Hepatocyte (in vitro differentiated cells): ENCODE measurements around the gene HCN2. TPM values are rescaled to one million over a fixed set of nuclear protein-coding genes. Genes with fewer than 3 reads are reported as not detected.

Source experiments
- DNase-seq: peaks from one replicate; pipeline ENCODE4 v3.0.0-alpha.2; 2016; ENCODE audit warnings: low spot score
- H2AFZ ChIP-seq: fragments of 200-600 bp; sonication (generic); 2 replicates; pipeline ENCODE4 v1.6.0; 2016; ENCODE audit warnings: antibody characterized with exemption, mild to moderate bottlenecking
- H3K27ac ChIP-seq: fragments of 200-600 bp; sonication (generic); 2 replicates; pipeline ENCODE4 v1.5.1; 2016; ENCODE audit warnings: mild to moderate bottlenecking
- H3K27me3 ChIP-seq: fragments of 200-600 bp; sonication (generic); 2 replicates; pipeline ENCODE4 v1.6.1; 2016
- H3K36me3 ChIP-seq: fragments of 200-600 bp; sonication (generic); replicated peaks from 2 replicates; pipeline ENCODE4 v1.5.1; 2016; ENCODE audit warnings: low read depth; ENCODE audit not compliant: insufficient read depth
- H3K4me1 ChIP-seq: fragments of 200-600 bp; sonication (generic); 2 replicates; pipeline ENCODE4 v1.5.1; 2016; ENCODE audit warnings: mild to moderate bottlenecking, moderate library complexity; ENCODE audit not compliant: insufficient read depth
- H3K4me2 ChIP-seq: fragments of 200-600 bp; sonication (generic); 2 replicates; pipeline ENCODE4 v1.6.0; 2016
- H3K4me3 ChIP-seq: fragments of 200-600 bp; sonication (generic); 2 replicates; pipeline ENCODE4 v1.5.1; 2016; ENCODE audit warnings: mild to moderate bottlenecking
- H3K79me2 ChIP-seq: fragments of 200-600 bp; sonication (generic); 2 replicates; pipeline ENCODE4 v1.6.0; 2017; ENCODE audit warnings: mild to moderate bottlenecking
- H3K9me2 ChIP-seq: fragments of 200-600 bp; sonication (generic); replicated peaks from 2 replicates; pipeline ENCODE4 v1.6.0; 2017; ENCODE audit warnings: mild to moderate bottlenecking; ENCODE audit not compliant: insufficient read depth
- H3K9me3 ChIP-seq: fragments of 200-600 bp; sonication (generic); 2 replicates; pipeline ENCODE4 v1.5.1; 2016; ENCODE audit warnings: low read depth, mild to moderate bottlenecking
- H4K20me1 ChIP-seq: fragments of 200-600 bp; sonication (generic); 2 replicates; pipeline ENCODE4 v1.6.0; 2016; ENCODE audit warnings: mild to moderate bottlenecking; ENCODE audit not compliant: insufficient read depth, poor library complexity, severe bottlenecking
- CTCF ChIP-seq: fragments of 200-600 bp; sonication (generic); IDR thresholded peaks from 2 replicates; pipeline ENCODE4 v1.5.1; 2016; ENCODE audit warnings: antibody characterized with exemption, mild to moderate bottlenecking; ENCODE audit not compliant: poor library complexity
- EZH2 ChIP-seq: fragments of 200-600 bp; sonication (generic); IDR thresholded peaks from 2 replicates; pipeline ENCODE4 v1.6.1; 2016; ENCODE audit warnings: antibody characterized with exemption, mild to moderate bottlenecking, borderline replicate concordance
- EZH2phosphoT487 ChIP-seq: fragments of 200-600 bp; sonication (generic); IDR thresholded peaks from one replicate; pipeline ENCODE4 v1.6.1; 2018; ENCODE audit warnings: antibody characterized with exemption, mild to moderate bottlenecking, low read depth, moderate library complexity; ENCODE audit not compliant: unreplicated experiment, severe bottlenecking
- WGBS: methylation state at CpG from one replicate; pipeline ENCODE4 v1.1.6; 2016; ENCODE audit warnings: low lambda C conversion rate; ENCODE audit errors: missing lambda C conversion rate; 5-methylcytosine and 5-hydroxymethylcytosine counted together
- polyA plus RNA-seq: library from polyadenylated mRNA; unstranded; fragments of >200 nt; fragmentation: Nextera tagmentation; extraction: Ambion mirVana; gene quantifications from 2 replicates; pipeline ENCODE4 v1.2.1, GENCODE V29; 2016
- total RNA-seq: library from RNA; depleted of rRNA; stranded (reverse); fragments of >200 nt; gene quantifications from 2 replicates; pipeline ENCODE4 v1.2.3, GENCODE V29; 2014

The HCN2 gene
- total and polyA plus RNA-seq, 2 experiments from 2014 or later: 0.16 to 0.30 TPM

- Histone ChIP-seq H3K79me2 (peaks cover 28% of the 10 kb centered on the region), H3K4me1 (peaks cover 24% of the 10 kb centered on the region), H3K36me3 (no peaks in the 10 kb centered on the region), H3K27ac (no peak overlapping the region), H3K4me2 (no peak overlapping the region), H3K4me3 (no peak overlapping the region), H3K27me3 (no peaks in the 10 kb centered on the region), H3K9me3 (no peaks in the 10 kb centered on the region), H4K20me1 (peaks cover 24% of the 10 kb centered on the region), H2AFZ (no peak overlapping the region), H3K9me2 (no peaks in the 10 kb centered on the region)
- 97% methylated on average over 18 of the region's 25 CpGs for WGBS
- no peak for DNase-seq
- no peak for TF ChIP-seq EZH2
- TF ChIP-seq EZH2phosphoT487: no peak
- no peak for TF ChIP-seq CTCF
Observed at GRCh38 chr19:570251-570686, 19.4 kb upstream of the HCN2 start.

GRCh38 chr19:570937-571565 lies 18.6 kb upstream of the HCN2 start:
- TF ChIP-seq EZH2 (no peak), EZH2phosphoT487 (no peak)
- peak overlapping the region; percentile 73 for H3K4me2 ChIP-seq
- H3K9me2 ChIP-seq: no peaks in the 10 kb centered on the region
- peak; percentile 67 for DNase-seq
- H2AFZ ChIP-seq: peak overlapping the region; percentile 96
- 6% methylated on average over 45 of the region's 45 CpGs for WGBS
- peaks cover 32% of the 10 kb centered on the region for H4K20me1 ChIP-seq
- peaks cover 36% of the 10 kb centered on the region for H3K79me2 ChIP-seq
- no peaks in the 10 kb centered on the region for H3K27me3 ChIP-seq
- H3K36me3 ChIP-seq: no peaks in the 10 kb centered on the region
- H3K4me3 ChIP-seq: peak overlapping the region; percentile 34
- peak overlapping the region; percentile 72 for H3K27ac ChIP-seq
- H3K9me3 ChIP-seq: no peaks in the 10 kb centered on the region
- peaks cover 32% of the 10 kb centered on the region for H3K4me1 ChIP-seq

- WGBS: 2% methylated on average over 14 of the region's 14 CpGs
- DNase-seq: peak; percentile 50
Observed at GRCh38 chr19:571566-571974, 18.1 kb upstream of the HCN2 start.

More at GRCh38 chr19:571566-571974, 18.1 kb upstream of the HCN2 start:
- Histone ChIP-seq H3K9me2 (no peaks in the 10 kb centered on the region), H3K27ac (peak overlapping the region; percentile 72), H3K36me3 (no peaks in the 10 kb centered on the region), H3K4me1 (peaks cover 35% of the 10 kb centered on the region), H3K79me2 (peaks cover 41% of the 10 kb centered on the region), H2AFZ (peak overlapping the region; percentile 96), H4K20me1 (peaks cover 37% of the 10 kb centered on the region), H3K27me3 (no peaks in the 10 kb centered on the region), H3K4me3 (peak overlapping the region; percentile 34), H3K4me2 (peak overlapping the region; percentile 73), H3K9me3 (no peaks in the 10 kb centered on the region)
- TF ChIP-seq EZH2phosphoT487: no peak
- no peak for TF ChIP-seq CTCF
- TF ChIP-seq EZH2: no peak
